ENCODE data around the gene P2RY6.
"Not testable (repeated sequence)": the region's sequence is repeated elsewhere in the genome, so short reads cannot be mapped to it uniquely, and the experiment has no call there.

P2RY6 gene

GRCh38 chr11:73271936-73272679, at the start of gene P2RY6:
Gene P2RY6 (plus strand): TSS chr11:73272338. CDS start chr11:73296519, 24,181 bp downstream.
- in situ Hi-C loops (cut with MboI; ENCODE audit: low pct_unique_long_range_greater_than_20kb, low sequenced_read_pairs) = no loop called here
- peak; percentile 93 for DNase-seq

- DNase-seq = peak; percentile 27
- in situ Hi-C loops (cut with MboI; ENCODE audit: low pct_unique_long_range_greater_than_20kb, low sequenced_read_pairs) = no loop called here
Observed at GRCh38 chr11:73223998-73224730, 48.0 kb upstream of the P2RY6 start.

GRCh38 chr11:73225001-73225686, 47.0 kb upstream of the P2RY6 start:
- in situ Hi-C loops (cut with MboI; ENCODE audit: low pct_unique_long_range_greater_than_20kb, low sequenced_read_pairs) = no loop called here
- DNase-seq = no peak

- in situ Hi-C loops (cut with MboI; ENCODE audit: low pct_unique_long_range_greater_than_20kb, low sequenced_read_pairs) = no loop called here
- DNase-seq = no peak
Observed at GRCh38 chr11:73225851-73226250, 46.3 kb upstream of the P2RY6 start.

- in situ Hi-C loops (cut with MboI; ENCODE audit: low pct_unique_long_range_greater_than_20kb, low sequenced_read_pairs) = no loop called here
- no peak for DNase-seq
Observed at GRCh38 chr11:73226297-73227006, 45.7 kb upstream of the P2RY6 start.

- no peak for DNase-seq
- in situ Hi-C loops (cut with MboI; ENCODE audit: low pct_unique_long_range_greater_than_20kb, low sequenced_read_pairs) = no loop called here
Observed at GRCh38 chr11:73227571-73228211, 44.4 kb upstream of the P2RY6 start.

GRCh38 chr11:73228268-73229134, 43.6 kb upstream of the P2RY6 start:
- no peak for DNase-seq
- in situ Hi-C loops (cut with MboI; ENCODE audit: low pct_unique_long_range_greater_than_20kb, low sequenced_read_pairs) = no loop called here

GRCh38 chr11:73229321-73229895, 42.7 kb upstream of the P2RY6 start:
- DNase-seq = no peak
- in situ Hi-C loops (cut with MboI; ENCODE audit: low pct_unique_long_range_greater_than_20kb, low sequenced_read_pairs) = no loop called here

GRCh38 chr11:73229896-73230875, 42.0 kb upstream of the P2RY6 start:
- in situ Hi-C loops (cut with MboI; ENCODE audit: low pct_unique_long_range_greater_than_20kb, low sequenced_read_pairs) = no loop called here

GRCh38 chr11:73230931-73231330, 41.2 kb upstream of the P2RY6 start:
- no peak for DNase-seq
- in situ Hi-C loops (cut with MboI; ENCODE audit: low pct_unique_long_range_greater_than_20kb, low sequenced_read_pairs) = no loop called here

More at GRCh38 chr11:73229896-73230875, 42.0 kb upstream of the P2RY6 start:
- DNase-seq = no peak

GRCh38 chr11:73232487-73232886, 39.7 kb upstream of the P2RY6 start:
- DNase-seq; in situ Hi-C loops (cut with MboI; ENCODE audit: low pct_unique_long_range_greater_than_20kb, low sequenced_read_pairs): not testable (repeated sequence)

GRCh38 chr11:73233211-73233610, 38.9 kb upstream of the P2RY6 start:
- no peak for DNase-seq
- in situ Hi-C loops (cut with MboI; ENCODE audit: low pct_unique_long_range_greater_than_20kb, low sequenced_read_pairs) = no loop called here

GRCh38 chr11:73233692-73234470, 38.3 kb upstream of the P2RY6 start:
- no peak for DNase-seq
- in situ Hi-C loops (cut with MboI; ENCODE audit: low pct_unique_long_range_greater_than_20kb, low sequenced_read_pairs) = no loop called here

GRCh38 chr11:73234471-73235181, 37.5 kb upstream of the P2RY6 start:
- DNase-seq = no peak
- in situ Hi-C loops (cut with MboI; ENCODE audit: low pct_unique_long_range_greater_than_20kb, low sequenced_read_pairs) = no loop called here

- in situ Hi-C loops (cut with MboI; ENCODE audit: low pct_unique_long_range_greater_than_20kb, low sequenced_read_pairs) = no loop called here
Observed at GRCh38 chr11:73235236-73235786, 36.8 kb upstream of the P2RY6 start.

More at GRCh38 chr11:73235236-73235786, 36.8 kb upstream of the P2RY6 start:
- DNase-seq = no peak
